ENCODE measurements around the gene ARL6IP1. TPM values are rescaled to one million over a fixed set of nuclear protein-coding genes. Genes with fewer than 3 reads are reported as not detected.
"Not testable (repeated sequence)": the region's sequence is repeated elsewhere in the genome, so short reads cannot be mapped to it uniquely, and the experiment has no call there.

Gene ARL6IP1
- total RNA-seq, 1 experiment from 2014 or later: 197 TPM

DNA sequence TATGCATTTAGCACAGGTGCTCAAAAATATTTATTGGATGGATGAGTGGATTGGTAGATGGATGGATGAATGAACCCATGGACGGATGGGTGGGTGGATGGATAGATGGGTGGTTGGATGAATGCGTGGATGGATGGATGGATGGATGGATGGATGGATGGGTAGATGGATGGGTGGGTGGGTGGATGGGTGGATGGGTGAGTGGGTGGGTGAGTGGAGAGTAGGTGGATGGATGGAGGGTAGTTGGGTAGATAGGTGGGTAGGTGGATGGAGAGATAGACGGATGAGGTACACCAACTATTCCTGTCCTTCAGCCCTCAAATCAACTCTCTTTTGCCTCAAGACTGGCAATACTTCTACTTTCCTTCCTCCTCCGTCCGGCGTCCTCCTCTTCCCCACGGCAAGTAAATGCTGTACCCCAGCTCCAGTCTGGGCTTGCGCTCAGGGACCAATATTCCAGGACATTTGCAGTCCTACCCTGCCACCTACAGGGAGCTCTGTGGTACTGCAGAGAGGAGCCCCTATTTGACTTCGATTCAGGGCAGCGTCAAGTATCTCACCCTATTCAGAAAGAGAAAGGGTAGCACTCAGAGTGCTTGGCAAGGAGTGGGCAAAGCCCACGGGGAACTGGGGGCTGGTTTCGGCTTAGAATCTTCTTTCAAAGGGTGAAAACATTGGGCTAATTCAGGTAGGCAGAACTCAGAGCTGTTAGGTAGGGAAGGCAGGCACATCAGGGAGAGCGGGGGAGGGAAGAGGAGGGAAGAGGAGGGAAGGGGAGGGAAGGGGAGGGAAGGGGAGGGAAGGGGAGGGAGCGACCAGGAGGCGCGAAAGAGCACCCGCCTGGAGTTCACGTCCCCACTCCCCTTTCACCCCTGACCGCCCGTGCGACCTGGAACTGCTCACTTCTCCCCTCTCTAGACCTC, 41.5 kb downstream of the ARL6IP1 start:
- not testable (repeated sequence) for H3K18ac ChIP-seq (ENCODE audit: insufficient read length, low read depth, low read length); H2BK12ac ChIP-seq (ENCODE audit: insufficient read length, low read depth, low read length); H2BK20ac ChIP-seq (ENCODE audit: low read depth, low read length, poor library complexity, severe bottlenecking); H4K8ac ChIP-seq (replicated peaks; ENCODE audit: insufficient read length, low read depth, low read length); H3K56ac ChIP-seq (ENCODE audit: insufficient read length, low read depth, low read length); H3K23me2 ChIP-seq (ENCODE audit: insufficient read length, low read depth, low read length, poor library complexity, severe bottlenecking); H3K9me3 ChIP-seq (ENCODE audit: control insufficient read depth, low read depth, low read length); H4K5ac ChIP-seq (ENCODE audit: insufficient read length, low read depth, low read length); H3K36me3 Mint-ChIP-seq (ENCODE audit: insufficient read depth in 1 of 3, low read depth in 3 of 3); H2BK120ac ChIP-seq (ENCODE audit: low read depth, low read length, poor library complexity, severe bottlenecking); H3K27ac Mint-ChIP-seq; H3T11ph ChIP-seq (ENCODE audit: low read length); H4K20me1 ChIP-seq (ENCODE audit: control insufficient read depth, insufficient read depth, insufficient read length); H3K4me1 ChIP-seq (ENCODE audit: insufficient read depth, low read length); H2BK5ac ChIP-seq (ENCODE audit: insufficient read length, low read length); H3K4me1 Mint-ChIP-seq; H3K9me3 Mint-ChIP-seq; H3K79me2 ChIP-seq (ENCODE audit: insufficient read depth, low read length); H2AK5ac ChIP-seq (ENCODE audit: insufficient read length, low read length); H3K79me1 ChIP-seq (ENCODE audit: insufficient read depth, low read depth, low read length, poor library complexity, severe bottlenecking); H2AFZ ChIP-seq (ENCODE audit: low read length); H3K27ac ChIP-seq (ENCODE audit: insufficient read length, low read depth, low read length); H3K27me3 ChIP-seq (ENCODE audit: insufficient read depth, low read length); DNase-seq; H4K91ac ChIP-seq (ENCODE audit: insufficient read length, low read depth, low read length); H3K23ac ChIP-seq (ENCODE audit: insufficient read length, low read depth, low read length); H3K14ac ChIP-seq (ENCODE audit: insufficient read depth, low read length); H2BK15ac ChIP-seq (ENCODE audit: low read depth, low read length); H3K4ac ChIP-seq (ENCODE audit: low read depth, low read length); H3K4me2 ChIP-seq (ENCODE audit: insufficient read depth, insufficient read length, low read length); H3K9ac ChIP-seq (ENCODE audit: extremely low read depth, insufficient read length, low read length); H3K27me3 Mint-ChIP-seq (ENCODE audit: low read depth)
- no CpG with 5 or more reads among the region's 21 CpGs for WGBS (ENCODE audit: extremely low coverage, insufficient read length, low lambda C conversion rate)
- peak overlapping the region; percentile 56 to 66 for H3K4me3 Mint-ChIP-seq
- TF ChIP-seq, protein P1, sequence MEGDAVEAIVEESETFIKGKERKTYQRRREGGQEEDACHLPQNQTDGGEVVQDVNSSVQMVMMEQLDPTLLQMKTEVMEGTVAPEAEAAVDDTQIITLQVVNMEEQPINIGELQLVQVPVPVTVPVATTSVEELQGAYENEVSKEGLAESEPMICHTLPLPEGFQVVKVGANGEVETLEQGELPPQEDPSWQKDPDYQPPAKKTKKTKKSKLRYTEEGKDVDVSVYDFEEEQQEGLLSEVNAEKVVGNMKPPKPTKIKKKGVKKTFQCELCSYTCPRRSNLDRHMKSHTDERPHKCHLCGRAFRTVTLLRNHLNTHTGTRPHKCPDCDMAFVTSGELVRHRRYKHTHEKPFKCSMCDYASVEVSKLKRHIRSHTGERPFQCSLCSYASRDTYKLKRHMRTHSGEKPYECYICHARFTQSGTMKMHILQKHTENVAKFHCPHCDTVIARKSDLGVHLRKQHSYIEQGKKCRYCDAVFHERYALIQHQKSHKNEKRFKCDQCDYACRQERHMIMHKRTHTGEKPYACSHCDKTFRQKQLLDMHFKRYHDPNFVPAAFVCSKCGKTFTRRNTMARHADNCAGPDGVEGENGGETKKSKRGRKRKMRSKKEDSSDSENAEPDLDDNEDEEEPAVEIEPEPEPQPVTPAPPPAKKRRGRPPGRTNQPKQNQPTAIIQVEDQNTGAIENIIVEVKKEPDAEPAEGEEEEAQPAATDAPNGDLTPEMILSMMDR (conservative IDR thresholded peaks at IDR 0.05): peak; percentile 70

DNA sequence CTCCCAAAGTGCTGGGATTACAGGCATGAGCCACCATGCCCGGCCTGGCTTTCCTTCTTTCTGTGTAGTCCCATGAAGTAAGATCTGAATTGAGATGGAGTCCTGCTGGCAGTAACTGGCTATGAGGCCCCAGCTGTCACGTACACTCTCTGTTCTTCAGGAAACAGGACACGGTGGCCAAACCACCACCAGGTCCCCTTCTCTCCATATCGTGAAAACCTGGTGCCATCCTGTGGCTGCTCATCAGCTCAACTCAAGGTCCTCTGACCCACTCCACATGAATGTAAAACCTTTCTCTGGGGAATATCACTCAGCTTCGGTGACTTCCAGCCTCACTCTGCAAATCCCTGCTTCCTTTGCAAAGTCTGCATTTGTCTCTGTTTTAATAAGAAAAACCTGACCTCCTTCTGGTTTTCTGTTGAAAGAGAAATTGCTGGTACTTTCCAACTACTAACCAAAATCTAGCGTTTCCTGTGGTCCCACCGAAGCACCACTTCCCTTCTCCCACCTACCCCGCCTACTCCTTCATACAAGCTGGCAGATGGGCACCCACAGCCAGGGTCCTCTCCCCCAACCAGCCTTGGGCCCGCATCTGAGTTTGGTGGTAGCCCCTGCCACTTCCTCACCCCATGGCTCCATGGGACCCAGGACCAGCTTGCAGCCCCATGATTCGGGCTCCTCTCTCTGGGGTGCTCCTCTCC, 43.2 kb downstream of the ARL6IP1 start:
- H3K27ac ChIP-seq (ENCODE audit: insufficient read length, low read depth, low read length); H2BK120ac ChIP-seq (ENCODE audit: low read depth, low read length, poor library complexity, severe bottlenecking); H3K36me3 Mint-ChIP-seq (ENCODE audit: insufficient read depth in 1 of 3, low read depth in 3 of 3); H2BK12ac ChIP-seq (ENCODE audit: insufficient read length, low read depth, low read length); H3T11ph ChIP-seq (ENCODE audit: low read length); H3K4ac ChIP-seq (ENCODE audit: low read depth, low read length); H3K4me2 ChIP-seq (ENCODE audit: insufficient read depth, insufficient read length, low read length); H2BK15ac ChIP-seq (ENCODE audit: low read depth, low read length); H3K4me3 Mint-ChIP-seq; H3K56ac ChIP-seq (ENCODE audit: insufficient read length, low read depth, low read length); H3K4me1 Mint-ChIP-seq; H3K79me2 ChIP-seq (ENCODE audit: insufficient read depth, low read length); H4K8ac ChIP-seq (replicated peaks; ENCODE audit: insufficient read length, low read depth, low read length); H2BK20ac ChIP-seq (ENCODE audit: low read depth, low read length, poor library complexity, severe bottlenecking); H4K91ac ChIP-seq (ENCODE audit: insufficient read length, low read depth, low read length); H4K20me1 ChIP-seq (ENCODE audit: control insufficient read depth, insufficient read depth, insufficient read length); H3K79me1 ChIP-seq (ENCODE audit: insufficient read depth, low read depth, low read length, poor library complexity, severe bottlenecking); H3K9me3 ChIP-seq (ENCODE audit: control insufficient read depth, low read depth, low read length); H2AFZ ChIP-seq (ENCODE audit: low read length); H3K4me1 ChIP-seq (ENCODE audit: insufficient read depth, low read length); H3K23ac ChIP-seq (ENCODE audit: insufficient read length, low read depth, low read length); H3K27ac Mint-ChIP-seq; DNase-seq; H2AK5ac ChIP-seq (ENCODE audit: insufficient read length, low read length); H3K9me3 Mint-ChIP-seq; H3K23me2 ChIP-seq (ENCODE audit: insufficient read length, low read depth, low read length, poor library complexity, severe bottlenecking); H3K27me3 Mint-ChIP-seq (ENCODE audit: low read depth); H3K9ac ChIP-seq (ENCODE audit: extremely low read depth, insufficient read length, low read length); H3K14ac ChIP-seq (ENCODE audit: insufficient read depth, low read length); H3K27me3 ChIP-seq (ENCODE audit: insufficient read depth, low read length); H2BK5ac ChIP-seq (ENCODE audit: insufficient read length, low read length); H4K5ac ChIP-seq (ENCODE audit: insufficient read length, low read depth, low read length); H3K18ac ChIP-seq (ENCODE audit: insufficient read length, low read depth, low read length): not testable (repeated sequence)
- no CpG with 5 or more reads among the region's 10 CpGs for WGBS (ENCODE audit: extremely low coverage, insufficient read length, low lambda C conversion rate)

Data from H9 (cell line).